ENCODE data around the gene RFWD3. TPM values are rescaled to one million over a fixed set of nuclear protein-coding genes. Genes with fewer than 3 reads are reported as not detected.

RFWD3 gene
- total RNA-seq, 1 experiment from 2014 or later = 118 TPM

GRCh38 chr16:74605746-74606520 is 60.7 kb downstream of the RFWD3 start:
- Histone ChIP-seq H3K4me3 (ENCODE audit: low read depth, low read length) (peak overlapping the region; percentile 92), H3K9me3 (no peaks in the 10 kb centered on the region), H3K4me1 (peaks cover 25% of the 10 kb centered on the region), H3K27me3 (replicated peaks; ENCODE audit: control insufficient read depth, insufficient read depth, low read length) (no peaks in the 10 kb centered on the region), H3K36me3 (ENCODE audit: control insufficient read depth, insufficient read depth, low read length) (no peaks in the 10 kb centered on the region)
- CTCF ChIA-PET = no interaction called here
- intact Hi-C loops (cut with micrococcal nuclease; ENCODE audit: unreplicated experiment) = loop anchor here (2.0 to 5.0 kb wide), 4 partner anchors 37 to 309 kb away; partner anchors contain the start of gene PSMD7
- no peak for DNase-seq
- TF ChIP-seq CTCF (IDR thresholded peaks at IDR 0.05; ENCODE audit: insufficient read depth in 1 of 2, low read depth in 1 of 2, low read length in 1 of 2, severe bottlenecking in 1 of 2, unreplicated experiment in 1 of 2) = no peak
- Mint-ChIP-seq H3K9me3 (ENCODE audit: unreplicated experiment) (no peaks in the 10 kb centered on the region), H3K27me3 (ENCODE audit: insufficient read depth, unreplicated experiment) (no peaks in the 10 kb centered on the region), H3K4me3 (ENCODE audit: unreplicated experiment) (peak overlapping the region; percentile 100), H3K36me3 (ENCODE audit: insufficient read depth, unreplicated experiment) (peaks cover 24% of the 10 kb centered on the region), H3K4me1 (ENCODE audit: low read depth, unreplicated experiment) (peaks cover 14% of the 10 kb centered on the region), H3K27ac (ENCODE audit: unreplicated experiment) (peak overlapping the region; percentile 99)
- POLR2A ChIA-PET = interaction anchor here (1.0 kb wide), 1 partner anchor 118 kb away, joined by 3 read pairs; no protein-coding TSS in a partner anchor
- no TSS peak for BruUV-seq (replicated peaks)

- ChIA-PET CTCF (no interaction called here), POLR2A (no interaction called here)
- Mint-ChIP-seq H3K27me3 (ENCODE audit: insufficient read depth, unreplicated experiment) (no peaks in the 10 kb centered on the region), H3K4me1 (ENCODE audit: low read depth, unreplicated experiment) (peaks cover 14% of the 10 kb centered on the region), H3K4me3 (ENCODE audit: unreplicated experiment) (peak overlapping the region; percentile 100), H3K9me3 (ENCODE audit: unreplicated experiment) (no peaks in the 10 kb centered on the region), H3K36me3 (ENCODE audit: insufficient read depth, unreplicated experiment) (peaks cover 30% of the 10 kb centered on the region), H3K27ac (ENCODE audit: unreplicated experiment) (peak overlapping the region; percentile 99)
- TF ChIP-seq CTCF (IDR thresholded peaks at IDR 0.05; ENCODE audit: insufficient read depth in 1 of 2, low read depth in 1 of 2, low read length in 1 of 2, severe bottlenecking in 1 of 2, unreplicated experiment in 1 of 2) = no peak
- DNase-seq = no peak
- Histone ChIP-seq H3K4me3 (ENCODE audit: low read depth, low read length) (peak overlapping the region; percentile 92), H3K27me3 (replicated peaks; ENCODE audit: control insufficient read depth, insufficient read depth, low read length) (no peaks in the 10 kb centered on the region), H3K36me3 (ENCODE audit: control insufficient read depth, insufficient read depth, low read length) (no peaks in the 10 kb centered on the region), H3K9me3 (no peaks in the 10 kb centered on the region), H3K4me1 (peaks cover 25% of the 10 kb centered on the region)
- intact Hi-C loops (cut with micrococcal nuclease; ENCODE audit: unreplicated experiment) = loop anchor here (5.0 kb wide), 2 partner anchors 238 to 308 kb away; partner anchors contain the start of gene PSMD7
- TSS peak; percentile 39 for BruUV-seq (replicated peaks)
These were observed 61.3 kb downstream of the RFWD3 start for GRCh38 chr16:74605332-74605731.

GRCh38 chr16:74603848-74604247 is 62.8 kb downstream of the RFWD3 start:
- peaks cover 14% of the 10 kb centered on the region for H3K4me1 Mint-ChIP-seq (ENCODE audit: low read depth, unreplicated experiment)
- intact Hi-C loops (cut with micrococcal nuclease; ENCODE audit: unreplicated experiment) = no loop called here
- no peak for DNase-seq
- Histone ChIP-seq H3K27me3 (replicated peaks; ENCODE audit: control insufficient read depth, insufficient read depth, low read length) (no peaks in the 10 kb centered on the region), H3K36me3 (ENCODE audit: control insufficient read depth, insufficient read depth, low read length) (no peaks in the 10 kb centered on the region), H3K4me3 (ENCODE audit: low read depth, low read length) (no peak overlapping the region), H3K4me1 (peaks cover 22% of the 10 kb centered on the region), H3K9me3 (no peaks in the 10 kb centered on the region)
- H3K36me3 Mint-ChIP-seq (ENCODE audit: insufficient read depth, unreplicated experiment) = peaks cover 38% of the 10 kb centered on the region
- no peaks in the 10 kb centered on the region for H3K27me3 Mint-ChIP-seq (ENCODE audit: insufficient read depth, unreplicated experiment)
- BruUV-seq (replicated peaks) = no TSS peak
- ChIA-PET POLR2A (no interaction called here), CTCF (no interaction called here)
- H3K9me3 Mint-ChIP-seq (ENCODE audit: unreplicated experiment) = no peaks in the 10 kb centered on the region
- H3K27ac Mint-ChIP-seq (ENCODE audit: unreplicated experiment) = no peak overlapping the region
- TF ChIP-seq CTCF (IDR thresholded peaks at IDR 0.05; ENCODE audit: insufficient read depth in 1 of 2, low read depth in 1 of 2, low read length in 1 of 2, severe bottlenecking in 1 of 2, unreplicated experiment in 1 of 2) = no peak
- no peak overlapping the region for H3K4me3 Mint-ChIP-seq (ENCODE audit: unreplicated experiment)
